GM19351 (cell line): ENCODE data around the gene PPCS.
"Not testable (repeated sequence)": the region's sequence is repeated elsewhere in the genome, so short reads cannot be mapped to it uniquely, and the experiment has no call there.

Experiments
- ATAC-seq: cut with Tn5 transposase; IDR thresholded peaks from one replicate; pipeline ENCODE4 v1.9.1; 2021; ENCODE audit warnings: mild to moderate bottlenecking, moderate library complexity; ENCODE audit not compliant: unreplicated experiment

Gene PPCS

GRCh38 chr1:42450061-42450460 lies 6.3 kb upstream of the PPCS start:
- no peak for ATAC-seq

- ATAC-seq = no peak
Observed at GRCh38 chr1:42453386-42453785, 3.0 kb upstream of the PPCS start.

- ATAC-seq = no peak
Observed at GRCh38 chr1:42454403-42454802, 1.9 kb upstream of the PPCS start.

GRCh38 chr1:42456754-42457089 lies 379 bp downstream of the PPCS start:
- peak; percentile 67 for ATAC-seq

- no peak for ATAC-seq
Observed at GRCh38 chr1:42461196-42461595, 4.9 kb downstream of the PPCS start.

GRCh38 chr1:42462828-42463763 lies 6.8 kb downstream of the PPCS start, which contains the start of gene CCDC30:
CCDC30 (plus strand) TSS chr1:42463286; CDS start chr1:42480552, 17,266 bp downstream.
- ATAC-seq = peak; percentile 99

GRCh38 chr1:42463921-42464320 lies 7.6 kb downstream of the PPCS start:
- ATAC-seq = no peak

- ATAC-seq = no peak
Observed at GRCh38 chr1:42466030-42466429, 9.7 kb downstream of the PPCS start.

- no peak for ATAC-seq
Observed at GRCh38 chr1:42469727-42470126, 13.4 kb downstream of the PPCS start.

- ATAC-seq = no peak
Observed at GRCh38 chr1:42476605-42477004, 20.3 kb downstream of the PPCS start.

GRCh38 chr1:42477354-42477753 lies 21.0 kb downstream of the PPCS start:
- not testable (repeated sequence) for ATAC-seq

GRCh38 chr1:42477775-42478174 lies 21.4 kb downstream of the PPCS start:
- ATAC-seq = no peak

GRCh38 chr1:42479621-42480020 lies 23.3 kb downstream of the PPCS start:
- no peak for ATAC-seq

GRCh38 chr1:42480921-42481320 lies 24.6 kb downstream of the PPCS start:
- ATAC-seq = no peak

- ATAC-seq = no peak
Observed at GRCh38 chr1:42482635-42483153, 26.4 kb downstream of the PPCS start.

GRCh38 chr1:42484382-42484781 lies 28.0 kb downstream of the PPCS start:
- ATAC-seq = no peak

- ATAC-seq = no peak
Observed at GRCh38 chr1:42490237-42490636, 33.9 kb downstream of the PPCS start.

GRCh38 chr1:42502031-42502430 lies 45.7 kb downstream of the PPCS start:
- ATAC-seq = not testable (repeated sequence)

- no peak for ATAC-seq
Observed at GRCh38 chr1:42504535-42505128, 48.3 kb downstream of the PPCS start.

- ATAC-seq = no peak
Observed at GRCh38 chr1:42506576-42506975, 50.2 kb downstream of the PPCS start.
